ENCODE measurements around the gene AOPEP.

Gene AOPEP

GRCh38 chr9:95061916-95062595, 335.6 kb downstream of the AOPEP start:
- no peak for DNase-seq (ENCODE audit: low spot score)

- DNase-seq (ENCODE audit: low spot score) = no peak
Observed at GRCh38 chr9:95062596-95063065, 336.1 kb downstream of the AOPEP start.

- no peak for DNase-seq (ENCODE audit: low spot score)
Observed at GRCh38 chr9:95063300-95063699, 336.8 kb downstream of the AOPEP start.

- no peak for DNase-seq (ENCODE audit: low spot score)
Observed at GRCh38 chr9:95065224-95065623, 338.7 kb downstream of the AOPEP start.

GRCh38 chr9:95067057-95067456, 340.6 kb downstream of the AOPEP start:
- no peak for DNase-seq (ENCODE audit: low spot score)

- DNase-seq (ENCODE audit: low spot score) = no peak
Observed at GRCh38 chr9:95067897-95068296, 341.4 kb downstream of the AOPEP start.

GRCh38 chr9:95070549-95071021, 344.1 kb downstream of the AOPEP start:
- DNase-seq (ENCODE audit: low spot score) = no peak

GRCh38 chr9:95071450-95071849, 345.0 kb downstream of the AOPEP start:
- no peak for DNase-seq (ENCODE audit: low spot score)

- DNase-seq (ENCODE audit: low spot score) = no peak
Observed at GRCh38 chr9:95071925-95072324, 345.4 kb downstream of the AOPEP start.

- no peak for DNase-seq (ENCODE audit: low spot score)
Observed at GRCh38 chr9:95073042-95073607, 346.6 kb downstream of the AOPEP start.

GRCh38 chr9:95073918-95074317, 347.4 kb downstream of the AOPEP start:
- no peak for DNase-seq (ENCODE audit: low spot score)

- no peak for DNase-seq (ENCODE audit: low spot score)
Observed at GRCh38 chr9:95074632-95075031, 348.1 kb downstream of the AOPEP start.

GRCh38 chr9:95075700-95076099, 349.2 kb downstream of the AOPEP start:
- DNase-seq (ENCODE audit: low spot score) = no peak

GRCh38 chr9:95076696-95077052, 350.2 kb downstream of the AOPEP start:
- no peak for DNase-seq (ENCODE audit: low spot score)

GRCh38 chr9:95077053-95077765, 350.7 kb downstream of the AOPEP start:
- DNase-seq (ENCODE audit: low spot score) = no peak

GRCh38 chr9:95077766-95078370, 351.4 kb downstream of the AOPEP start:
- DNase-seq (ENCODE audit: low spot score) = no peak

GRCh38 chr9:95078511-95078910, 352.0 kb downstream of the AOPEP start:
- no peak for DNase-seq (ENCODE audit: low spot score)

GRCh38 chr9:95078939-95079338, 352.4 kb downstream of the AOPEP start:
- DNase-seq (ENCODE audit: low spot score) = no peak

GRCh38 chr9:95079461-95079860, 353.0 kb downstream of the AOPEP start:
- DNase-seq (ENCODE audit: low spot score) = no peak

- no peak for DNase-seq (ENCODE audit: low spot score)
Observed at GRCh38 chr9:95080961-95081647, 354.6 kb downstream of the AOPEP start.

- DNase-seq (ENCODE audit: low spot score) = no peak
Observed at GRCh38 chr9:95081998-95082397, 355.5 kb downstream of the AOPEP start.

GRCh38 chr9:95082401-95083084, 356.0 kb downstream of the AOPEP start:
- no peak for DNase-seq (ENCODE audit: low spot score)

Data from AG08396 (cell line).